IMR-90 (cell line): ENCODE data around the gene UCKL1. TPM values are rescaled to one million over a fixed set of nuclear protein-coding genes. Genes with fewer than 3 reads are reported as not detected.

Experiments
- ATAC-seq: fragments of 200-7000 bp; cut with Tn5 transposase; 2 replicates; pipeline ENCODE4 v1.9.1; 2020; ENCODE audit warnings: low read depth, mild to moderate bottlenecking, moderate library complexity
- BruUV-seq: library from RNA; stranded (reverse); fragments of 400-500 nt; replicated peaks from 2 replicates; lab custom pipeline; 2021; lab: Mats Ljungman, UMichigan
- CTCF ChIA-PET: fragments of 300-600 bp; formaldehyde crosslinking; extraction: SDS; loops from one replicate; lab custom pipeline; 2021; ENCODE audit warnings: antibody characterized with exemption; lab: Yijun Ruan, JAX
- POLR2A ChIA-PET: fragments of 300-600 bp; sonication (Branson Sonifier 250); formaldehyde crosslinking; loops from one replicate; lab custom pipeline; 2022; ENCODE audit warnings: antibody characterized with exemption; ENCODE audit not compliant: unreplicated experiment; lab: Charles Lee
- DNase-seq: peaks from one replicate; pipeline ENCODE4 v3.0.0; 2013
- H2AFZ ChIP-seq: replicated peaks from 2 replicates; pipeline ENCODE3; 2013; ENCODE audit warnings: low read length, mild to moderate bottlenecking; ENCODE audit not compliant: poor library complexity
- H2AK5ac ChIP-seq: 2 replicates; pipeline ENCODE4 v1.6.1; 2013; ENCODE audit warnings: low read depth, low read length, inconsistent platforms
- H2AK9ac ChIP-seq: replicated peaks from 2 replicates; pipeline ENCODE3; 2013; ENCODE audit warnings: mild to moderate bottlenecking, low read depth, low read length, moderate library complexity; ENCODE audit not compliant: poor library complexity
- H2BK120ac ChIP-seq: 2 replicates; pipeline ENCODE4 v1.6.1; 2013; ENCODE audit warnings: low read depth, low read length, inconsistent platforms
- H2BK15ac ChIP-seq: 3 replicates; pipeline ENCODE4 v1.6.1; 2013; ENCODE audit warnings: low read depth, low read length, inconsistent platforms
- H2BK20ac ChIP-seq: 2 replicates; pipeline ENCODE4 v1.6.1; 2013; ENCODE audit warnings: low read depth, mild to moderate bottlenecking, inconsistent platforms, low read length, moderate library complexity
- H2BK5ac ChIP-seq: 2 replicates; pipeline ENCODE4 v1.6.1; 2013; ENCODE audit warnings: mild to moderate bottlenecking, low read depth, low read length, inconsistent platforms; ENCODE audit not compliant: poor library complexity, severe bottlenecking
- H3K14ac ChIP-seq: replicated peaks from 2 replicates; pipeline ENCODE4 v1.6.1; 2013; ENCODE audit warnings: low read depth, low read length, inconsistent platforms
- H3K18ac ChIP-seq: 2 replicates; pipeline ENCODE4 v1.6.1; 2013; ENCODE audit warnings: low read depth, low read length, control low read depth
- H3K23ac ChIP-seq: 2 replicates; pipeline ENCODE4 v1.6.1; 2013; ENCODE audit warnings: low read depth, low read length, inconsistent platforms
- H3K27ac ChIP-seq: 2 replicates; pipeline ENCODE4 v1.5.1; 2013; ENCODE audit warnings: mild to moderate bottlenecking, control low read depth, low read length; ENCODE audit not compliant: insufficient read depth
- H3K27me3 ChIP-seq: 2 replicates; pipeline ENCODE4 v1.6.1; 2013; ENCODE audit warnings: low read length; ENCODE audit not compliant: control insufficient read depth, insufficient read depth
- H3K36me3 ChIP-seq: 2 replicates; pipeline ENCODE4 v1.6.1; 2013; ENCODE audit warnings: low read length, mixed read lengths; ENCODE audit not compliant: control insufficient read depth, insufficient read depth
- H3K4ac ChIP-seq: 2 replicates; pipeline ENCODE4 v1.6.1; 2013; ENCODE audit warnings: low read depth, low read length, inconsistent platforms
- H3K4me1 ChIP-seq: 2 replicates; pipeline ENCODE4 v1.6.1; 2013; ENCODE audit warnings: low read length, mixed read lengths; ENCODE audit not compliant: control insufficient read depth, insufficient read depth
- H3K4me2 ChIP-seq: 2 replicates; pipeline ENCODE4 v1.6.1; 2013; ENCODE audit warnings: low read depth, mild to moderate bottlenecking, control low read depth, low read length, moderate library complexity
- H3K4me3 ChIP-seq: 2 replicates; pipeline ENCODE4 v1.5.1; 2013; ENCODE audit warnings: low read depth, mild to moderate bottlenecking, control low read depth, low read length, moderate library complexity; ENCODE audit not compliant: insufficient read depth
- H3K56ac ChIP-seq: 2 replicates; pipeline ENCODE4 v1.6.1; 2013; ENCODE audit warnings: low read length, inconsistent platforms; ENCODE audit not compliant: insufficient read depth; ENCODE audit errors: extremely low read depth
- H3K79me1 ChIP-seq, 2 experiments: 2 replicates each; pipeline ENCODE4 v1.6.1; 2013; ENCODE audit warnings: low read length in 2 of 2, inconsistent platforms in 1 of 2, low read depth in 1 of 2
- H3K9ac ChIP-seq: 2 replicates; pipeline ENCODE4 v1.6.1; 2013; ENCODE audit warnings: low read depth, low read length, control low read depth
- H3K9me1 ChIP-seq: 2 replicates; pipeline ENCODE4 v1.6.1; 2013; ENCODE audit warnings: low read length, inconsistent platforms; ENCODE audit not compliant: insufficient read depth
- H3K9me3 ChIP-seq: 2 replicates; pipeline ENCODE4 v1.6.1; 2013; ENCODE audit warnings: low read length; ENCODE audit not compliant: control insufficient read depth, insufficient read depth
- H4K20me1 ChIP-seq: 2 replicates; pipeline ENCODE4 v1.6.1; 2013; ENCODE audit warnings: low read length, inconsistent platforms; ENCODE audit not compliant: insufficient read depth
- H4K5ac ChIP-seq: 2 replicates; pipeline ENCODE4 v1.6.1; 2013; ENCODE audit warnings: mild to moderate bottlenecking, low read depth, low read length, control low read depth
- H4K8ac ChIP-seq, 2 experiments: 2 replicates each; pipeline ENCODE4 v1.6.1; 2013; ENCODE audit warnings: low read depth in 2 of 2, low read length in 2 of 2, control low read depth in 1 of 2, inconsistent platforms in 1 of 2
- H4K91ac ChIP-seq: 2 replicates; pipeline ENCODE4 v1.6.1; 2013; ENCODE audit warnings: low read depth, low read length, inconsistent platforms; ENCODE audit not compliant: insufficient read depth
- BHLHE40 ChIP-seq: fragments of 150-350 bp; IDR thresholded peaks from 2 replicates; pipeline ENCODE4 v1.6.1; 2016; ENCODE audit warnings: mild to moderate bottlenecking, low read depth, low read length
- MAFK ChIP-seq: IDR thresholded peaks from 2 replicates; pipeline ENCODE4 v1.6.1; 2012; ENCODE audit warnings: low read depth, low read length, improper control_type of control experiment
- MAZ ChIP-seq: IDR thresholded peaks from 2 replicates; pipeline ENCODE4 v1.6.1; 2012; ENCODE audit warnings: low read depth, mild to moderate bottlenecking, low read length, improper control_type of control experiment, moderate library complexity, borderline replicate concordance
- WGBS, 2 experiments: methylation state at CpG; one replicate each; pipeline versions ENCODE4 v1.1.5 to v1.1.7; 2013; ENCODE audit warnings: missing lambda C conversion rate in 2 of 2; ENCODE audit not compliant: insufficient read length in 1 of 2; ENCODE audit errors: extremely low coverage in 2 of 2; 5-methylcytosine and 5-hydroxymethylcytosine counted together
- dilution Hi-C: fragments of 300-500 bp; cut with HindIII; formaldehyde crosslinking; loops from one replicate; pipeline ENCODE4 v1.14.3; 2018; ENCODE audit warnings: low sequenced_read_pairs; ENCODE audit not compliant: unreplicated experiment
- in situ Hi-C: fragments of 300-500 bp; cut with MboI; formaldehyde crosslinking; loops from 3 replicates; pipeline ENCODE4 v1.14.3; 2019; ENCODE audit warnings: low sequenced_read_pairs, inconsistent platforms, mixed read lengths
- intact Hi-C: fragments of 100-400 bp; cut with micrococcal nuclease; formaldehyde crosslinking; loops from 2 replicates; pipeline ENCODE4 v1.10.0; 2022
- polyA plus RNA-seq, 3 experiments: library from polyadenylated mRNA; depleted of rRNA; stranded (reverse); fragments of >200 nt; gene quantifications; 2 replicates each; pipeline ENCODE4 v1.2.3, GENCODE V29; 2012; ENCODE audit warnings: low replicate concordance in 1 of 3
- total RNA-seq: library from RNA; depleted of rRNA; stranded (reverse); fragments of >200 nt; gene quantifications from 2 replicates; pipeline ENCODE4 v1.2.3, GENCODE V29; 2012

The UCKL1 gene
- total and polyA plus RNA-seq, 2 of the 4 experiments (the other 2 are of a cell fraction): 16.7 to 54.7 TPM

DNA sequence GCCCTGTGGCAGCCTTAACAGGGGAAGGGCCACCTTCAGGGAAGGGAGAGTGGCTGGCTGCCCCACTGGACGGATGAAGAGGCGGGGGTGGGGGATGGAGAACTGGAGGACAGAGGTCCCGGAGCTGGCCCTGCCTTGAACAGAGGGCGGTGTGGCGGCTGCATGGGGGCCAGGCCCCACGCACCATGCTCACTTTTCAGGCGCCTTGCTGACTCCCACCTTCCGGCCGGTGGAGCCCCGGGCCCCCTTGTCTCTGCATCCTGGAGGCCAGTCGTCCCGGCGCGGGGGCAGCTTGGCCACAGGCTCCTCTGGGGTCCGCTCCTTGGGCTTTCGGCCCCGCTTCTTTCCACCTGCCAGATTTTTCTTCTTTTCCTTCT, 3.5 kb upstream of the UCKL1 start:
- no peak overlapping the region for H2AFZ ChIP-seq
- H3K27me3 ChIP-seq: no peaks in the 10 kb centered on the region
- no peak overlapping the region for H3K27ac ChIP-seq
- H4K91ac ChIP-seq: no peak overlapping the region
- peaks cover 5% of the 10 kb centered on the region; the same call in 1 of the 2 replicates for H3K4me1 ChIP-seq
- no peak overlapping the region for H2BK5ac ChIP-seq
- ATAC-seq (no peak), DNase-seq (no peak)
- H2AK5ac ChIP-seq: no peak overlapping the region
- ChIA-PET CTCF (no interaction called here), POLR2A (no interaction called here)
- 98% methylated on average over 9 of the region's 17 CpGs; no CpG with 5 or more reads in 1 of the 2 experiments for WGBS, 2 experiments
- no peak overlapping the region for H3K18ac ChIP-seq
- no peak overlapping the region for H2BK120ac ChIP-seq
- no peak overlapping the region for H3K4me3 ChIP-seq
- no peak overlapping the region for H3K4me2 ChIP-seq
- H2AK9ac ChIP-seq: no peak overlapping the region
- H3K4ac ChIP-seq: no peak overlapping the region
- no peak overlapping the region for H2BK15ac ChIP-seq
- no peak overlapping the region for H3K56ac ChIP-seq
- H2BK20ac ChIP-seq: no peak overlapping the region
- H3K14ac ChIP-seq: no peak overlapping the region
- H3K9ac ChIP-seq: no peak overlapping the region
- no peaks in the 10 kb centered on the region for H3K9me3 ChIP-seq
- in situ Hi-C loops: no loop called here
- dilution Hi-C loops: no loop called here
- H3K23ac ChIP-seq: no peak overlapping the region
- peaks cover 1% of the 10 kb centered on the region for H4K20me1 ChIP-seq
- TF ChIP-seq BHLHE40: no peak
- TF ChIP-seq MAFK: no peak
- no peak for TF ChIP-seq MAZ
- no TSS peak for BruUV-seq
- peaks cover 0 to 14% of the 10 kb centered on the region in 2 experiments; a peak in 3 of 4 replicates for H3K79me1 ChIP-seq
- intact Hi-C loops: loop anchor here (5.0 kb wide), 1 partner anchor 422 kb away; the partner anchor contains the start of gene PTK6
- H4K5ac ChIP-seq: no peak overlapping the region
- peaks cover 2% of the 10 kb centered on the region; the same call in 1 of the 2 replicates for H3K9me1 ChIP-seq
- H4K8ac ChIP-seq: no peak overlapping the region
- peaks cover 48% of the 10 kb centered on the region for H3K36me3 ChIP-seq
